Smooth muscle cell (in vitro differentiated cells): ENCODE data around the gene KRI1. TPM values are rescaled to one million over a fixed set of nuclear protein-coding genes. Genes with fewer than 3 reads are reported as not detected.

Experiments
- DNase-seq: peaks from one replicate; lab custom pipeline; 2025; ENCODE audit not compliant: unreplicated experiment; lab: John Stamatoyannopoulos, UW
- H2AFZ ChIP-seq: fragments of 200-600 bp; sonication (generic); 2 replicates; pipeline ENCODE4 v1.6.0; 2016; ENCODE audit warnings: antibody characterized with exemption, low read depth, mild to moderate bottlenecking
- H3F3A ChIP-seq: fragments of 200-600 bp; sonication (generic); 2 replicates; pipeline ENCODE4 v1.6.0; 2017; ENCODE audit warnings: antibody characterized with exemption, low read depth
- H3K27ac ChIP-seq: fragments of 200-600 bp; sonication (generic); 2 replicates; pipeline ENCODE4 v1.5.1; 2016; ENCODE audit warnings: low read depth, mild to moderate bottlenecking
- H3K27me3 ChIP-seq: fragments of 200-600 bp; sonication (generic); 2 replicates; pipeline ENCODE4 v1.6.1; 2016; ENCODE audit warnings: low read depth, mild to moderate bottlenecking
- H3K36me3 ChIP-seq: fragments of 200-600 bp; sonication (generic); 2 replicates; pipeline ENCODE4 v1.5.1; 2016; ENCODE audit warnings: low read depth
- H3K4me1 ChIP-seq: fragments of 200-600 bp; sonication (generic); 2 replicates; pipeline ENCODE4 v1.5.1; 2016; ENCODE audit warnings: low read depth
- H3K4me2 ChIP-seq: fragments of 200-600 bp; sonication (generic); 2 replicates; pipeline ENCODE4 v1.6.0; 2016; ENCODE audit warnings: mild to moderate bottlenecking
- H3K4me3 ChIP-seq: fragments of 200-600 bp; sonication (generic); 2 replicates; pipeline ENCODE4 v1.5.1; 2016; ENCODE audit warnings: mild to moderate bottlenecking
- H3K79me2 ChIP-seq: fragments of 200-600 bp; sonication (generic); 2 replicates; pipeline ENCODE4 v1.6.0; 2016; ENCODE audit warnings: low read depth, mild to moderate bottlenecking
- H3K9ac ChIP-seq: fragments of 200-600 bp; sonication (generic); 2 replicates; pipeline ENCODE4 v1.6.0; 2016; ENCODE audit warnings: low read depth
- H3K9me3 ChIP-seq: fragments of 200-600 bp; sonication (generic); replicated peaks from 2 replicates; pipeline ENCODE4 v1.5.1; 2016; ENCODE audit warnings: low read depth
- H4K20me1 ChIP-seq: fragments of 200-600 bp; sonication (generic); 2 replicates; pipeline ENCODE4 v1.6.0; 2016; ENCODE audit warnings: low read depth
- WGBS: methylation state at CpG from one replicate; pipeline ENCODE4 v1.1.7; 2016; ENCODE audit warnings: low lambda C conversion rate; 5-methylcytosine and 5-hydroxymethylcytosine counted together
- polyA plus RNA-seq: library from polyadenylated mRNA; unstranded; fragments of >200 nt; fragmentation: Nextera tagmentation; extraction: Ambion mirVana; gene quantifications from 2 replicates; pipeline ENCODE4 v1.2.1, GENCODE V29; 2016
- total RNA-seq: library from RNA; depleted of rRNA; stranded (reverse); fragments of >200 nt; gene quantifications from 2 replicates; pipeline ENCODE4 v1.2.3, GENCODE V29; 2014
- TF ChIP-seq, protein P1 (sequence below): fragments of 200-600 bp; sonication (generic); IDR thresholded peaks from 2 replicates; pipeline ENCODE4 v1.5.1; 2017; ENCODE audit warnings: borderline replicate concordance, mild to moderate bottlenecking, antibody characterized with exemption; ENCODE audit not compliant: insufficient read depth, poor library complexity, severe bottlenecking

The KRI1 gene
- total and polyA plus RNA-seq, 2 experiments from 2014 or later: 7.1 to 10.1 TPM

DNA sequence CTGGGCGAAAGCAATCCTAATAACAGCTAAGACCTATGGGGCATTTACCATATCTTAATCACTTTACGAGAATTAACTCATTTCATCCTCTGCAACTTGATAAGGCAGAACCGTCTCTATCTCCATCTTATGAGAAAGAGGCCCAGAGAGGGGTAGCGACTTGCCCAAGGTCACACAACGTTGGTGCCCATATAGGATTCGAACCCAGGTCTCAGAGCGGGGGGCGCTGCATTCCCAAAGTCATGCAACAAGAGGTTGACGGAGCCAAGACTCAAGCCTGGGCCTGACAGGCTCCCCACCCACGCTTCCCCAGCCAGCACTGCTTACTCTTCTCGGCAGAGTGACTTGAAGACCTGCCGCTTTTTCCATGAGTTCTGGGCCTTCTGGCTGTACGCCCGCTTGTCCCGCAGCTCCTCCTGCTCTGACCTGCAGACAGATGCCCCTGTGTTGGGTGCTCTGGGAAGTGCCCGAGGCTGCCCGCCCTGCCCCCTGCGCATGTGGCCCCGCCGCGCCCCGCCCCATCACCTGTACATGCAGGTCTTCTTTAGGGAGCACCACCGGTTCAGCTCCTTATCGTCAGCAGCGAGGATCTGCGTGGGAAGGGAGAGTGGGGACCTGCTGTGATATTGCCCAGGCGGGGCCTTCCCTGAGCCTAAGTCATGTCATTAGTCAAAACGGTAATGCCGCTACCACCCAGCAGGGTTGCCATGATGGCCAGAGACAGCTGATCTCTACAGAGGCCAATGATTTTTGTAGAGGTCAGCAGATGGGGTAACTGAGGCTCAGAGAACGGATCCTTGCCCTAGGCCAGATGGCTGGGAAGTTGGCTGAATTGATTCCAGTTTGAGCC is 10.8 kb downstream of the KRI1 start:
- Histone ChIP-seq H4K20me1 (peaks cover 8% of the 10 kb centered on the region), H3K27me3 (no peaks in the 10 kb centered on the region), H3K4me1 (no peaks in the 10 kb centered on the region), H2AFZ (no peak overlapping the region), H3K36me3 (no peaks in the 10 kb centered on the region), H3K9ac (no peak overlapping the region), H3K9me3 (no peaks in the 10 kb centered on the region), H3K79me2 (no peaks in the 10 kb centered on the region), H3K4me3 (no peak overlapping the region), H3K4me2 (no peak overlapping the region), H3K27ac (no peak overlapping the region), H3F3A (peaks cover 12% of the 10 kb centered on the region)
- TF ChIP-seq, protein P1, sequence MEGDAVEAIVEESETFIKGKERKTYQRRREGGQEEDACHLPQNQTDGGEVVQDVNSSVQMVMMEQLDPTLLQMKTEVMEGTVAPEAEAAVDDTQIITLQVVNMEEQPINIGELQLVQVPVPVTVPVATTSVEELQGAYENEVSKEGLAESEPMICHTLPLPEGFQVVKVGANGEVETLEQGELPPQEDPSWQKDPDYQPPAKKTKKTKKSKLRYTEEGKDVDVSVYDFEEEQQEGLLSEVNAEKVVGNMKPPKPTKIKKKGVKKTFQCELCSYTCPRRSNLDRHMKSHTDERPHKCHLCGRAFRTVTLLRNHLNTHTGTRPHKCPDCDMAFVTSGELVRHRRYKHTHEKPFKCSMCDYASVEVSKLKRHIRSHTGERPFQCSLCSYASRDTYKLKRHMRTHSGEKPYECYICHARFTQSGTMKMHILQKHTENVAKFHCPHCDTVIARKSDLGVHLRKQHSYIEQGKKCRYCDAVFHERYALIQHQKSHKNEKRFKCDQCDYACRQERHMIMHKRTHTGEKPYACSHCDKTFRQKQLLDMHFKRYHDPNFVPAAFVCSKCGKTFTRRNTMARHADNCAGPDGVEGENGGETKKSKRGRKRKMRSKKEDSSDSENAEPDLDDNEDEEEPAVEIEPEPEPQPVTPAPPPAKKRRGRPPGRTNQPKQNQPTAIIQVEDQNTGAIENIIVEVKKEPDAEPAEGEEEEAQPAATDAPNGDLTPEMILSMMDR: no peak
- 92% methylated on average over 30 of the region's 30 CpGs for WGBS
- no peak for DNase-seq

DNA sequence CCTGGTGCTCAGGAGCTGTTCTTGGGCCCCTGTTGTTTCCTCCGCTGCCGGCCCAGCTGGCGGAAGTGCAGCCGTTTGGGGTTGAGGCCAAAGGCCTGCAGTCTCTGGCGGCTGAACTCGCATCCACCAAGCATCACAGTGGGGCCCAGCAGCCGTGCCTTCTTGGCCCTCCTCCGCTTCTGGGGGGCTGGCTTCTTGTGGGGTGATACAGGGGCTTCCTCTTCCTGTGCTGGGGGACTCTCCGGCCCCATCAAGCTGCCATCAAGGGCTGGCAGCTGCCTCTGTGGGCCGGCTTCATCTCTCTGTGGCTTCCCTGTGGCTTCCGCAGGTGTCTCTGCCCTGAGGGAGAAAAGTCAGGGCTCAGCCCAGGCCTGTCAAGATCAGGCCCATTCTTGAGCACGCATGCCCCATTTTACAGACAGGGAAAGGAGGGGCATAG is 11.8 kb downstream of the KRI1 start:
- H2AFZ ChIP-seq: no peak overlapping the region
- H3K79me2 ChIP-seq: no peaks in the 10 kb centered on the region
- H4K20me1 ChIP-seq: peaks cover 8% of the 10 kb centered on the region
- no peak overlapping the region for H3K27ac ChIP-seq
- DNase-seq: no peak
- H3K4me1 ChIP-seq: no peaks in the 10 kb centered on the region
- H3K4me2 ChIP-seq: no peak overlapping the region
- 93% methylated on average over 12 of the region's 12 CpGs for WGBS
- peaks cover 12% of the 10 kb centered on the region for H3F3A ChIP-seq
- H3K4me3 ChIP-seq: no peak overlapping the region
- no peaks in the 10 kb centered on the region for H3K36me3 ChIP-seq
- TF ChIP-seq, protein P1: no peak
- no peaks in the 10 kb centered on the region for H3K9me3 ChIP-seq
- no peaks in the 10 kb centered on the region for H3K27me3 ChIP-seq
- H3K9ac ChIP-seq: no peak overlapping the region

DNA sequence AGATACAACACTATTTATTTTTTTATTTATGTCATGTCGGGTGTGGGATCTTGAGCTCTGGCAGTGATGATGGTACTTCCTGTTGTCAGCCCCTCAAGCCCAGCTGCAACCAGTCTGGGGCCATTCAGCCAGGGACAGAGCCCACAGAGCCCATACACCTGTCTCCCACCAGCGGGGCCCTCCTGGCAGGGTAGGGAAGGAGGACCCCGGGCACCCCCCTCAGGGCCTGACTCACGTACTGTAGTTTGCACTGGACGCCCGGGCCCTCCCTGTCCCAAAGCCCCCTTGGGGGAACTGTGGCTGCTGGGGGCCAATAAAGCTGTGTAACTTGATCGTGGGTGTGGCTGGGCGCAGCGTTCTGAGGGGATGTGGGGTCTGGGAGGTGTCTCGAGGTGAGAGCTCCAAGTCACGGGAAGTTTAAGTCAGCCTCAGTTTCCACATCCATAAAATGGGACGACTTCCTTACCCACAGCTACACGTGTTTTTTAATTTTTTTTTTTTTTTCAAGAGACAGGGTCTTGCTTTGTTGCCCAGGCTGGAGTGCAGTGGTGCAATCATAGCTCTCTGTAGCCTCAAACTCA is 12.6 kb downstream of the KRI1 start:
- H3K4me2 ChIP-seq: no peak overlapping the region
- no peaks in the 10 kb centered on the region for H3K79me2 ChIP-seq
- H3K27ac ChIP-seq: no peak overlapping the region
- no peaks in the 10 kb centered on the region for H3K36me3 ChIP-seq
- no peaks in the 10 kb centered on the region for H3K9me3 ChIP-seq
- TF ChIP-seq, protein P1: no peak
- H3K27me3 ChIP-seq: no peaks in the 10 kb centered on the region
- WGBS: 96% methylated on average over 13 of the region's 13 CpGs
- DNase-seq: no peak
- peaks cover 15% of the 10 kb centered on the region for H4K20me1 ChIP-seq
- no peak overlapping the region for H2AFZ ChIP-seq
- H3F3A ChIP-seq: peaks cover 12% of the 10 kb centered on the region
- H3K4me3 ChIP-seq: no peak overlapping the region
- H3K4me1 ChIP-seq: no peaks in the 10 kb centered on the region
- H3K9ac ChIP-seq: no peak overlapping the region
